Prostate gland (tissue), 2 donors: ENCODE results near the gene ACADL.

Experiments used
- CTCF ChIP-seq, 4 experiments: fragments of 200-600 bp in 2 of 4; fragments of 450-650 bp in 2 of 4; sonication (generic) in 2 of 4; IDR thresholded peaks; 1 replicate in 3 of 4; 2 replicates in 1 of 4; pipeline ENCODE4 v1.5.1; 2016 to 2019; ENCODE audit warnings: antibody characterized with exemption in 4 of 4, mild to moderate bottlenecking in 2 of 4, moderate library complexity in 2 of 4
- POLR2A ChIP-seq: fragments of 450-650 bp; IDR thresholded peaks from one replicate; pipeline ENCODE4 v1.6.1; 2016; ENCODE audit warnings: antibody characterized with exemption, mild to moderate bottlenecking
- POLR2AphosphoS5 ChIP-seq: sonication (generic); formaldehyde crosslinking; IDR thresholded peaks from one replicate; pipeline ENCODE4 v1.6.1; 2017; ENCODE audit warnings: antibody characterized with exemption

- TF ChIP-seq CTCF (IDR thresholded peaks at IDR 0.05) (no peak), POLR2A (no peak), POLR2AphosphoS5 (no peak)
Measured at GRCh38 chr2:210259687-210260086, 34.4 kb upstream of the ACADL start.
